Activated CD4-positive, CD25-positive, alpha-beta regulatory T cell (primary cell): ENCODE data around the gene SLC29A1.
"Not testable (repeated sequence)": the region's sequence is repeated elsewhere in the genome, so short reads cannot be mapped to it uniquely, and the experiment has no call there.

Source experiments
- DNase-seq, 4 experiments: peaks; one replicate each; lab custom pipeline; 2025; lab: John Stamatoyannopoulos, UW

Gene SLC29A1

DNA sequence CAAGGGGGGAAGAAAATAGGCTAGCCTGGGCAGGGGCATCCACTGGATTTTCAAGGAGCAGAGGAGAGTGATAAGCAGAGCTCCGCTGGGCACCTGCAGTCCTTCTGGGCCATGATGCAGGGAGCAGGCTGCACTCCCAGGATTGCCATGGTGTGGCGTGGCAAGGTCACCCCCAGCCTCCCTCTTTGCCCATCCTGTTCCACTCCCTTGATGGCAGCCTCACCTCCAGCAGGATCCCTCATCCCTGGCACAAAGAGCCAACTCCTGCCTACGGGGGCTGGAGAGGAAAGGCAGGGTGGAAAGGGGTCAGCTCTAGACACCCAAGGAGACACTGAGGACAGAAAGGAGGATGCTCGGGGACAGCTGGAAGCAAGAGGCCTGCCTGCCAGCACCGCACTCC lies 29.1 kb upstream of the SLC29A1 start:
- DNase-seq, result no peak

- not testable (repeated sequence) for DNase-seq
Observed at GRCh38 chr6:44196351-44196750, 27.0 kb upstream of the SLC29A1 start.

- DNase-seq, result no peak
Observed at GRCh38 chr6:44198684-44199083, 24.7 kb upstream of the SLC29A1 start.

DNA sequence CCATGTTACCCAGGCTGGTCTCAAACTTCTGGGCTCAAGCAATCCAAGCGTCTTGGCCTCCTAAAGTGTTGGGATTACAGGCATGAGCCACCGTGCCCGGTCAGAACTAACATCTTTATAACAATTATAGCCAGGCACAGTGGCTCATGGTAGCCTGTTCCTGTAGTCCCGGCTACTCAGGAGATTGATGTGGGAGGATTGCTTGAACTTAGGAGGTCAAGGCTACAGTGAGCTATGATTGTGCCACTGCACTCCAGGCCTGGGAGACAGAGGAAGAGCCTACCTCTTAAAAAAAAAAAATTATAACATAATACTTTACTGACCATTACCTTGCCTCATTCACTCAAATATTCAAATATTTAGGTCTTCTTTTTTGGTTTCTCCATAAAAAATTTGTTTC lies 23.5 kb upstream of the SLC29A1 start:
- DNase-seq, result no peak

DNA sequence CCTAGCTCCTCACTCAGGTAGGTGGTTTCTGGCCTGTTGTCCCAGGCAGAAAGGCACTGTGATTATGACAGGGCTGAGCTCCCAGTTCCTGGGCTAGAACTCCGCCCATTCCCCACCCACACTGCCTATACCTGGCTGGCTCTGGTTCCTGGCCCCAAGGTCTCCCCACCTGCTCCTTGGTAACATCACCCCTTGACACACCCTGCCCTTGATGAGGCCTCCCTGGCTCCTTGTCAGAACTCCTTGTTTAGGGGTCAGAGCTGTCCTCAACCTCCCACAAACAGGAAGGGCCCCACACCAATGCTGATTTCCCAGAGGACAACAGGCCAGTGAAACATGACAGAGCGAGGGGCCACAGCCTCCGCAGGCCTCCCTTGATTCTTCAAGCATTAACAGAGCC lies 22.2 kb upstream of the SLC29A1 start:
- no peak for DNase-seq

GRCh38 chr6:44201638-44202303 lies 21.6 kb upstream of the SLC29A1 start:
- DNase-seq, result no peak

DNA sequence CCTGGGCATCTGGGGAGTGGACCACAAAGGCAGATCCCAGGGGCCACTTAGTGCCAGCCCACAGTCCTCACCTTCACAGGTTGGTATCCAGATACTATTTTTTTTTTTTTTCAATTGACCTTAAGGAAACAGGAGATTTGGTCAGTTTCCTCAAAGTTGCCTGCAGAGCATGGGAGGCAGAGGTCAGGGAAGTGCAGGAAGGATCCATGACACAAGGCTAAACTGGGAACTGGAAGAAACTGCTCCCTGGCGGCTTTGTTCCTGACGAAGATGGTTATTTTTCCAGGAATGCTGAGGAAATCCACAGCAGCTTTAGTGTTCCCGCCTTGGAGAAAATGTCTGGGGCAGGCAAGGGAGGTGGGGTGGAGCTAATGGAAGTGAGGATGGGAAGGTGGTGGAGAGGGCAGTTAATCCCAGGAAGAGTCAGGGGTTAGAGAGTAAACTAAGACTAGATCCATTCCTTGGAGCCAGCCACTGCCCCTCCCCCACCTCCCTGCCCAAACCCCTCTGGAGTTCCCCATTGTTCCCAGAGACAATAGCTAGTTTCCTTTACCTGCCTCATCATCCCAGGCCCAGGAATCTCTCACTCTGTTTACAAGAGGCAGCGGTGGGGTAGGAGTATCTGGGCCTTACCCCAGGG lies 20.9 kb upstream of the SLC29A1 start:
- DNase-seq, result no peak

GRCh38 chr6:44202972-44203750 lies 20.2 kb upstream of the SLC29A1 start:
- no peak for DNase-seq

DNA sequence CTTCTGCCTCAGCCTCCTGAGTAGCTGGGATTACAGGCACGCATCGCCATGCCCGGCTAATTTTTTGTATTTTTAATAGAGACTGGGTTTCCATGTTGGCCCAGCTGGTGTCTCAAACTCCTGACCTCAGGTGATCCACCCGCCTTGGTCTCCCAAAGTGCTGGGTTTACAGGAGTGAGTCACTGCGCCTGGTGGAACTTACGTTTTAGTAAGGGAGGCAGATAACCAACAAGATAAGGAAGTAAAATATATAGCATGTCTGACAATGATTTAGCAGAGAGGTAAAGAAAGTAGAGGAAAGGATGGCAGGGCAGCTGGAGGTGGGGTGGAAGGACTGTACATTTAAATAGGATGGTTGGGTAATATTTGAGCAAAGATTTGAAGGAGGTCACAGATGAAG lies 19.4 kb upstream of the SLC29A1 start:
- DNase-seq, result no peak

DNA sequence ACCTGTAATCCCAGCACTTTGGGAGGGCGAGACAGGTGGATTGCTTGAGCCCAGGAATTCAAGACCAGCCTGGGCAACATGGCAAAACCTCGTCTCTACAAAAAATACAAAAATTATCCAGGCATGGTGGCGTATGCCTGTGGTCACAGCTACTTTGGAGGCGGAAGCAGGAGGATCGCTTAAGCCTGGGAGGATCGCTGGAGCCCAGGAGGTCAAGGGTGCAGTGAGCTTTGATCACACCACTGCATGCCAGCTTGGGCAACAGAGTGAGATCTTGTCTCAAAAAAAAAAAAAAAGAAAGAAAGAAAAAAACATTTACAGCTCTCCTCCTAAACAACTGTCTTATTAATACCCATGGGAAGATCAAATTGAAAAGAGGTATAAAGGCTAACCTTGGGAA lies 15.4 kb upstream of the SLC29A1 start:
- DNase-seq, result no peak

DNA sequence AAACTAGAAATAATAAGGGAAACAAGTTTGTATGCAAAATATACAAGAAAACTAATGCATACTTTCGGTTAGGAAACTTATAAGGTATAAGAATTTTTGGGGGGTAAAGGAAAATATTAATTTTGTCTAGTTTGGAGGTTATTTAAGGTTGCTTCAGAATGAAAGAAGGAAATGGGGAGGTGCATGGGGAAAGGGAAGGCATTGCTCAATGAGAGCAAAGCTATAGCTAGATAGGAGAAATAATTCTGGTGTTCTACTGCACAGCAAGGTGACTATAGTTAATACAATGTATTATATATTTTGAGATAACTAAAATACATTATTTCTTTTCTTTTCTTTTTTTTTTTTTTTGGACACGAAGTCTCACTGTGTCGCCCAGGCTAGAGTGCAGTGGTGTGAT lies 12.1 kb upstream of the SLC29A1 start:
- no peak for DNase-seq

DNA sequence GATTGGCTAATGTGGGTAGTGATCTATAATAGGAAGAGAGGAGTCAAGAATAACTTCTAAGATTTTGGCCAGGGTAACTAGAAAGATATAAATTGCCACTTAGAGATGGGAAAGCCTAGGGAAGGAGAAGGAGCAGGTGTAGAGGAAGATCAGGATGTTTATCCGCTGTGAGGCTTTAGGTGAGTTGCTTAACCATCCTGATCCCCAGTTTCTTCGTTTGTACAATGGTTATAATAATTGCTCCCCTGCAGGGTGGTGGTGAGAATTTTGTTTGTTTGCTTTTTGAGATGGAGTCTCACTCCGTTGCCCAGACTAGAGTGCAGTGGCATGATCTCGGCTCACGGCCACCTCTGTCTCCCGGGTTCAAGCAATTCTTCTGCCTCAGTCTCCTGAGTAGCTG lies 9.1 kb upstream of the SLC29A1 start:
- no peak for DNase-seq

GRCh38 chr6:44216677-44217331 lies 6.6 kb upstream of the SLC29A1 start, which contains the start of gene MYMX:
Gene MYMX (plus strand): TSS chr6:44216926. CDS start chr6:44217472, 546 bp downstream.
- no peak for DNase-seq

- no peak for DNase-seq
Observed at GRCh38 chr6:44217332-44218143, 5.9 kb upstream of the SLC29A1 start.

GRCh38 chr6:44219053-44219814 lies 4.2 kb upstream of the SLC29A1 start:
- no peak for DNase-seq

GRCh38 chr6:44219815-44220784 lies 3.3 kb upstream of the SLC29A1 start:
- no peak for DNase-seq

- no peak for DNase-seq
Observed at GRCh38 chr6:44220913-44221290, 2.5 kb upstream of the SLC29A1 start.

- peak; percentile 29 to 57 (median 48) for DNase-seq
Observed at GRCh38 chr6:44221291-44221960, 2.0 kb upstream of the SLC29A1 start.

DNA sequence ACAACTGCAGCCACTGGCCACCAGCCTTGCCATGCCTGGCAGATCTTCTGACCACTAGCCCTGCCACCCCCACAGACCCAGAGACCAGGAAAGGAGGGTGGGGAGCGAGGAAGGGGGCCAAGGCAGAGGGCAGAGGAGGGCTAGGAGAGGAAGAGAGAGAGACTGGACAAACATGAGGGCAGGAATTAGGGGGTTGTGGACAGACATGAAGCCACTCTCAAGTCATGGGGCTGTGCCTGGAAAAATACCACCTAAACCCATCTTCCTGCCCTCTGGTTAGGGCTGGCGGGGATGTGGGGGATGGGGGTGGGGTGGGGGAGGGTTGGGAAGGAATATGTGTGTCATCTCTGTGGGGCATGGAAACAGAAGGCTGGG lies 1.4 kb upstream of the SLC29A1 start:
- no peak for DNase-seq
